ENCODE data around the gene COQ10A.

Gene COQ10A

GRCh38 chr12:56266693-56267442 is at the start of gene COQ10A:
Gene COQ10A, plus strand, starts transcription at chr12:56266942. Its CDS starts 177 bp downstream, at chr12:56267119.
- peak; percentile 92 for DNase-seq

GRCh38 chr12:56219840-56220239 is 46.9 kb upstream of the COQ10A start:
- DNase-seq, result no peak

- no peak for DNase-seq
Measured at GRCh38 chr12:56220611-56221231, 46.0 kb upstream of the COQ10A start.

- DNase-seq, result peak; percentile 85
Measured at GRCh38 chr12:56221232-56221756, 45.4 kb upstream of the COQ10A start.

GRCh38 chr12:56221757-56222530 is 44.8 kb upstream of the COQ10A start, which contains the start of gene RNF41:
Gene RNF41, minus strand, starts transcription at chr12:56221922. Its CDS starts 7,875 bp downstream, at chr12:56214047.
- peak; percentile 99 for DNase-seq

GRCh38 chr12:56222531-56222895 is 44.2 kb upstream of the COQ10A start:
- no peak for DNase-seq

DNA sequence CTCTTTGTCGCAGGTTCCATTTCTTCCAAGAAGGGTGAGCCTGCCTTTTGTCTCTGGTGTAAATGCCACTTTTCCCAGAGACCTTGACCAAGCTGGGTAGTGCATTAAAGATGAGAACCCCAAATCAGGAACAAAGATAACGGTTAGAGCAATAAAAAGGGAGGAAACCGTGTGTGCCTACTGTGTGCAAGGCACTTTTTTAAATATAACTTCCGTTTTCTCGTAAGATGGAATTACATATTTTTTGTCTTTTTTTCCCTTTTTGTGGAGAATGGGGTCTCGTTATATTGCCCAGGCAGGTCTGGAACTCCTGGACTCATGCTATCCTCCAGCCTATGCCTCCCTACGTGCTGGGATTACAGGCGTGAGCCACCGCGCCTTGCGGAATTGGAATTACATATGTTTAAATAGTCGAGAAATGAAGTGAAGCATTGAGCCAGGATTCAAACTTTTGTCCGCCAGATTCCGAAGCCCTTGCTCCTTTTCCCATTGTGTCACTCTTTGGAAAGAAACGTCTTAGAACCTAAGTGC is 43.1 kb upstream of the COQ10A start:
- no peak for DNase-seq

DNA sequence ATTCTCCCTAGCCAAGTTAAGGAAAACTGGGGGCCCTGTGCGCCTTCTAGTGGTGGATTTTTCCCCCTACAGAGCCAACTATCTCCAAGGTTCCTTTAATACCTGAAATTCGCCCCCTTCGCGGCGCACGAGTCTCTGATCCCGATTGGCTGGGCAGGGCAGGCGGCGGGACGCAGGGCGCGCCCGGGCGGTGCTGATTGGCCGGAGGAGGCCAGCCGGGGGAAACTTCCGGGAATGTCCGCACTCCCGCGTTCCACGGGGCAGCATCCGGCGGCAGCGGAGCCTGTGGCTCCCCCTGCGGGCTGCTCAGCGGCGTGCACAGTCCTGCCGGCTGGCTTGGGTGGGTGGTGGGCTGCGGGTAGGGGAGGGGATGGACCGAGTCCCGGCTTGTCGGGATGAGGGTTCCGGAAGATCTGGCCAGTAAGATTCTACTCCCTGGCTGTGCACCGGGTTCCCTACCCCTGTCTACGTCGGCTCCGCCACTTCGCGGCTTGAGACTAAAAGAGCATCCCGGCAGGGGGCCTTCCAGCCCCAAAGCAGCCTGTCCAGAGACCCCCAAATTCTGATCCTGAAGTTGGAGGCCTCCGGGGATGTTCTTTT is 42.5 kb upstream of the COQ10A start, which contains the start of gene NABP2:
Gene NABP2 (plus strand): TSS at position 241 of the 600 bp plus-strand sequence. CDS start 515 bp downstream, outside the sequence.
- DNase-seq, result peak; percentile 99

GRCh38 chr12:56224954-56225353 is 41.8 kb upstream of the COQ10A start:
- no peak for DNase-seq

DNA sequence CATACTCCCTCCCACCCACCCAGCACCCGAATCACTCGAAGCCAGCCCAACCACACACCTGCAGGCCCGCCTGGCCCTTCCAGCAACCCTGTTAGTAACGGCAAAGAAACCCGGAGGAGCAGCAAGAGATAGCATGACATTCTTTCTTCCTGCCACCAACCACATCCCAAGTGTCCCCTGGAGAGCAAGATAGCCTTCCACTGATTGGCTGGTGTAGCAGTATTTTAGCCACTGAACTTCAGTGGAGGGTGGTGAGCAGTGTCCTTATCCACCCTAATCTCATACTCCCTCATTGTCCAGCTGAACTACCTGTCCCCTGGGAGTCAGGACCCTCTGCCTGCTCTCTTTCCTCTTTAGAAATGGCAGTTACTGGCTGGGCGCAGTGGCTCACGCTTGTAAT is 37.7 kb upstream of the COQ10A start:
- no peak for DNase-seq

- DNase-seq, result no peak
Measured at GRCh38 chr12:56229916-56230431, 36.8 kb upstream of the COQ10A start, which contains the start of gene SLC39A5. Gene SLC39A5, plus strand, starts transcription at chr12:56230051. Its CDS starts 1,224 bp downstream, at chr12:56231275.

GRCh38 chr12:56230432-56231183 is 36.1 kb upstream of the COQ10A start:
- no peak for DNase-seq

DNA sequence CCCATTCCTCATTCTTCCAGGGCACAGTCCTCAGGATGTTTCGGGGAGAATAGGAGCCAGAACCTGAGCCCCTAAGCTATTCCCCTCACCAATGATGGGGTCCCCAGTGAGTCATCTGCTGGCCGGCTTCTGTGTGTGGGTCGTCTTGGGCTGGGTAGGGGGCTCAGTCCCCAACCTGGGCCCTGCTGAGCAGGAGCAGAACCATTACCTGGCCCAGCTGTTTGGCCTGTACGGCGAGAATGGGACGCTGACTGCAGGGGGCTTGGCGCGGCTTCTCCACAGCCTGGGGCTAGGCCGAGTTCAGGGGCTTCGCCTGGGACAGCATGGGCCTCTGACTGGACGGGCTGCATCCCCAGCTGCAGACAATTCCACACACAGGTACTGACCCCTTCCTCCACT is 35.6 kb upstream of the COQ10A start:
- DNase-seq, result no peak

DNA sequence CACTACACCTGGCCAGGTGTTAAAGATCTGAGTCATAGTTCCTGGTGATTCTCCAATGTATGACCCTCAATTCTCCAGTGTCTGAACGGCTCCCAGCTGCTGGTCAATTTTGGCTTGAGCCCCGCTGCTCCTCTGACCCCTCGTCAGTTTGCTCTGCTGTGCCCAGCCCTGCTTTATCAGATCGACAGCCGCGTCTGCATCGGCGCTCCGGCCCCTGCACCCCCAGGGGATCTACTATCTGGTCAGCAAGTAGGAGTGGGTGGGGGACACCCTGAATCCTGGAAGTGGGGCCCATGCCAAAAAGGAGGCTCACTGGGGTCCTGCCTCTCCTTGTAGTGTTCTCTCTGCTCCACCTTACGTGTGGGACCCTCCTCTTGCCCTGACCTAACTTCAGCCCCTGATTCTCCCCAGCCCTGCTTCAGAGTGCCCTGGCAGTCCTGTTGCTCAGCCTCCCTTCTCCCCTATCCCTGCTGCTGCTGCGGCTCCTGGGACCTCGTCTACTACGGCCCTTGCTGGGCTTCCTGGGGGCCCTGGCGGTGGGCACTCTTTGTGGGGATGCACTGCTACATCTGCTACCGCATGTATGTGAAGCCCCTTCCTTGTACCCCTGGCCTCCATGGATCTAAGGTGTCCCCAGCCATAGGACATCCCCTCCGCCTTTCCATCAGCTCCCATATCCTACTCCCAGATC is 31.9 kb upstream of the COQ10A start:
- DNase-seq, result no peak

DNA sequence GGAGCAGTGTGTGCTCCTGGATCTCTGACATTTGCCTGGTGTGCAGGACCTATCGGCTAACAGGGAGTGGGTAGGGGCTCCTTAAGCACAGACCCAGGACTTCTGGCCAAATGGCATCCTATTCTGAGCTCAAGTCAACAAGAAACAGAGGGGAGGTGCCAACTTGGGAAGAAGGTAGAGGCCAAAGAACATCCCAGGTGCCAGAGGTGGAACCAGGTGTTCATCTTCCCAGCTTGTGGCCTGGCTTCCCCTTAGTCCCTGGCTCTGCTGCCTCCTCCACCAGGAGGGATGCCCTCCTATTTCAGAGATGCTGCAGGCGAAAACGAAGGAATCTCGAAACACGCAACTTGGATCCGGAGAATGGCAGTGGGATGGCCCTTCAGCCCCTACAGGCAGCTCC is 30.7 kb upstream of the COQ10A start:
- no peak for DNase-seq

DNA sequence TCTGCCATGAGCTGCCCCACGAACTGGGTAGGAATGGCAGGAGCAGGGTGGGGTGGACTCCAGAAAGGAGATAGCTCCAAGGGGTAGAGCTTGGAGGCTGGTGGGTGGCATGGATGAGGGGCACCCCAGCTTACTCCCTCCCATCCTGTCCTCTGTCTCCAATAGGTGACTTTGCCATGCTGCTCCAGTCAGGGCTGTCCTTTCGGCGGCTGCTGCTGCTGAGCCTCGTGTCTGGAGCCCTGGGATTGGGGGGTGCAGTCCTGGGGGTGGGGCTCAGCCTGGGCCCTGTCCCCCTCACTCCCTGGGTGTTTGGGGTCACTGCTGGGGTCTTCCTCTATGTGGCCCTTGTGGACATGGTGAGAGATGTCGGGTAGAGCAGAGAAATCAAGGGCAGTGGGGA is 29.8 kb upstream of the COQ10A start:
- no peak for DNase-seq

- DNase-seq, result no peak
Measured at GRCh38 chr12:56237552-56237951, 29.2 kb upstream of the COQ10A start.

- DNase-seq, result no peak
Measured at GRCh38 chr12:56241424-56242303, 25.1 kb upstream of the COQ10A start.

GRCh38 chr12:56242986-56243385 is 23.8 kb upstream of the COQ10A start:
- no peak for DNase-seq

- no peak for DNase-seq
Measured at GRCh38 chr12:56243731-56244181, 23.0 kb upstream of the COQ10A start.

Data from right forelimb (tissue), 1 donor.